Embryonic facial prominence (tissue), 1 donor: ENCODE results near the gene EML4.

Experiments used
- DNase-seq: peaks from one replicate; pipeline ENCODE4 v3.0.0-alpha.2; 2016; ENCODE audit errors: extremely low spot score

Gene EML4

GRCh38 chr2:42138163-42139015, 30.8 kb upstream of the EML4 start:
- DNase-seq = no peak

- no peak for DNase-seq
These were observed 30.1 kb upstream of the EML4 start for GRCh38 chr2:42139101-42139500.

GRCh38 chr2:42140496-42140895, 28.7 kb upstream of the EML4 start:
- no peak for DNase-seq

- peak; percentile 87 for DNase-seq
These were observed 27.2 kb upstream of the EML4 start for GRCh38 chr2:42141687-42142546.

GRCh38 chr2:42142547-42143184, 26.5 kb upstream of the EML4 start:
- DNase-seq = no peak

- DNase-seq = no peak
These were observed 21.4 kb upstream of the EML4 start for GRCh38 chr2:42147641-42148274.

GRCh38 chr2:42150159-42150558, 19.0 kb upstream of the EML4 start:
- no peak for DNase-seq

- DNase-seq = no peak
These were observed 15.1 kb upstream of the EML4 start for GRCh38 chr2:42153944-42154581.

GRCh38 chr2:42156721-42157120, 12.4 kb upstream of the EML4 start:
- DNase-seq = no peak

GRCh38 chr2:42161444-42161843, 7.7 kb upstream of the EML4 start:
- DNase-seq = no peak

GRCh38 chr2:42163444-42164045, 5.6 kb upstream of the EML4 start:
- no peak for DNase-seq

- DNase-seq = no peak
These were observed 5.1 kb upstream of the EML4 start for GRCh38 chr2:42164046-42164445.

- DNase-seq = no peak
These were observed 4.2 kb upstream of the EML4 start for GRCh38 chr2:42164971-42165370.

- no peak for DNase-seq
These were observed 1.7 kb upstream of the EML4 start for GRCh38 chr2:42167458-42167857.

- DNase-seq = no peak
These were observed 574 bp upstream of the EML4 start for GRCh38 chr2:42168459-42169099.

- DNase-seq = no peak
These were observed 845 bp downstream of the EML4 start for GRCh38 chr2:42169874-42170521.

- no peak for DNase-seq
These were observed 1.7 kb downstream of the EML4 start for GRCh38 chr2:42170619-42171395.

- peak; percentile 27 for DNase-seq
These were observed 2.3 kb downstream of the EML4 start for GRCh38 chr2:42171396-42171980.

GRCh38 chr2:42172020-42172419, 2.9 kb downstream of the EML4 start:
- no peak for DNase-seq
